GM18873 (cell line): ENCODE measurements around the gene PTPRF.
"Not testable (repeated sequence)": the region's sequence is repeated elsewhere in the genome, so short reads cannot be mapped to it uniquely, and the experiment has no call there.

ENCODE experiments used
- ATAC-seq: cut with Tn5 transposase; IDR thresholded peaks from one replicate; pipeline ENCODE4 v1.9.1; 2021; ENCODE audit warnings: mild to moderate bottlenecking, moderate library complexity, moderate number of reproducible peaks; ENCODE audit not compliant: unreplicated experiment, low FRiP score

PTPRF gene

GRCh38 chr1:43536196-43536863, 5.6 kb downstream of the PTPRF start:
- no peak for ATAC-seq

GRCh38 chr1:43536864-43537358, 6.2 kb downstream of the PTPRF start:
- no peak for ATAC-seq

GRCh38 chr1:43537423-43538142, 6.9 kb downstream of the PTPRF start:
- ATAC-seq, result no peak

GRCh38 chr1:43538143-43538487, 7.4 kb downstream of the PTPRF start:
- no peak for ATAC-seq

GRCh38 chr1:43538969-43539368, 8.3 kb downstream of the PTPRF start:
- no peak for ATAC-seq

- no peak for ATAC-seq
Measured at GRCh38 chr1:43539726-43540434, 9.2 kb downstream of the PTPRF start.

GRCh38 chr1:43540653-43541071, 10.0 kb downstream of the PTPRF start:
- ATAC-seq, result no peak

GRCh38 chr1:43541141-43541540, 10.5 kb downstream of the PTPRF start:
- no peak for ATAC-seq

- ATAC-seq, result no peak
Measured at GRCh38 chr1:43541721-43542401, 11.2 kb downstream of the PTPRF start.

GRCh38 chr1:43542527-43543458, 12.1 kb downstream of the PTPRF start:
- no peak for ATAC-seq

- no peak for ATAC-seq
Measured at GRCh38 chr1:43543567-43543966, 12.9 kb downstream of the PTPRF start.

GRCh38 chr1:43545339-43545694, 14.6 kb downstream of the PTPRF start:
- no peak for ATAC-seq

GRCh38 chr1:43545695-43546387, 15.2 kb downstream of the PTPRF start:
- ATAC-seq, result no peak

- no peak for ATAC-seq
Measured at GRCh38 chr1:43546388-43547100, 15.9 kb downstream of the PTPRF start.

GRCh38 chr1:43547538-43548072, 16.9 kb downstream of the PTPRF start:
- ATAC-seq, result no peak

- ATAC-seq, result no peak
Measured at GRCh38 chr1:43548285-43549271, 17.9 kb downstream of the PTPRF start.

GRCh38 chr1:43549394-43549793, 18.7 kb downstream of the PTPRF start:
- not testable (repeated sequence) for ATAC-seq
